DOHH2 (cell line): Measurements from ENCODE around the gene EPDR1.
"Not testable (repeated sequence)": the region's sequence is repeated elsewhere in the genome, so short reads cannot be mapped to it uniquely, and the experiment has no call there.

Experiments used
- H3F3A ChIP-seq: fragments of 200-600 bp; sonication (generic), shearing (Covaris generic); 2 replicates; pipeline ENCODE4 v1.6.0; 2016; ENCODE audit warnings: antibody characterized with exemption, mild to moderate bottlenecking; ENCODE audit not compliant: control insufficient read depth, insufficient read depth
- H3K27ac ChIP-seq: fragments of 200-600 bp; sonication (generic); 2 replicates; pipeline ENCODE4 v1.5.1; 2014; ENCODE audit warnings: low read depth, mild to moderate bottlenecking, low read length, moderate library complexity
- H3K27me3 ChIP-seq: fragments of 200-600 bp; sonication (generic); 2 replicates; pipeline ENCODE4 v1.6.1; 2014; ENCODE audit warnings: mild to moderate bottlenecking, low read length, mixed read lengths; ENCODE audit not compliant: control insufficient read depth
- H3K36me3 ChIP-seq: fragments of 200-600 bp; sonication (generic); 2 replicates; pipeline ENCODE4 v1.6.1; 2014; ENCODE audit warnings: mild to moderate bottlenecking, low read length, moderate library complexity, mixed read lengths; ENCODE audit not compliant: control insufficient read depth
- H3K4me1 ChIP-seq: fragments of 200-600 bp; sonication (generic); 2 replicates; pipeline ENCODE4 v1.6.1; 2014; ENCODE audit warnings: mild to moderate bottlenecking, low read length, mixed read lengths; ENCODE audit not compliant: control insufficient read depth
- H3K4me2 ChIP-seq: fragments of 200-600 bp; sonication (generic); 2 replicates; pipeline ENCODE4 v1.6.0; 2014; ENCODE audit warnings: mild to moderate bottlenecking, low read length, moderate library complexity
- H3K4me3 ChIP-seq: fragments of 200-600 bp; sonication (generic); 2 replicates; pipeline ENCODE4 v1.5.1; 2014; ENCODE audit warnings: mild to moderate bottlenecking, low read length, mixed read lengths
- H3K79me2 ChIP-seq: fragments of 200-600 bp; sonication (generic); 2 replicates; pipeline ENCODE4 v1.6.1; 2014; ENCODE audit warnings: mild to moderate bottlenecking, low read length, mixed read lengths; ENCODE audit not compliant: control insufficient read depth
- H3K9me2 ChIP-seq: fragments of 200-600 bp; sonication (generic); replicated peaks from 2 replicates; pipeline ENCODE4 v1.6.1; 2014; ENCODE audit warnings: mild to moderate bottlenecking, low read length, mixed read lengths; ENCODE audit not compliant: control insufficient read depth
- H3K9me3 ChIP-seq: fragments of 200-600 bp; sonication (generic); 2 replicates; pipeline ENCODE4 v1.6.1; 2014; ENCODE audit warnings: antibody characterized with exemption, low read length, mixed read lengths; ENCODE audit not compliant: control insufficient read depth, insufficient read depth
- H4K20me1 ChIP-seq: fragments of 200-600 bp; sonication (generic); 2 replicates; pipeline ENCODE4 v1.6.0; 2014; ENCODE audit warnings: low read depth, mild to moderate bottlenecking, antibody characterized with exemption, low read length, moderate library complexity; ENCODE audit not compliant: control insufficient read depth, insufficient read depth
- CTCF ChIP-seq: fragments of 200-600 bp; sonication (generic); IDR thresholded peaks from one replicate; pipeline ENCODE4 v1.5.1; 2014; ENCODE audit warnings: antibody characterized with exemption, mild to moderate bottlenecking, low read depth, low read length; ENCODE audit not compliant: poor library complexity, severe bottlenecking
- EZH2phosphoT487 ChIP-seq: fragments of 200-600 bp; sonication (generic); IDR thresholded peaks from 2 replicates; pipeline ENCODE4 v1.6.1; 2017; ENCODE audit warnings: borderline replicate concordance, mild to moderate bottlenecking, antibody characterized with exemption, low read length, moderate library complexity, mixed read lengths

EPDR1 gene

GRCh38 chr7:37947941-37948210 lies 27.4 kb downstream of the EPDR1 start:
- Histone ChIP-seq H3K9me3 (no peaks in the 10 kb centered on the region), H3K4me1 (no peaks in the 10 kb centered on the region), H3K27me3 (no peaks in the 10 kb centered on the region), H3K4me2 (no peak overlapping the region), H3K9me2 (no peaks in the 10 kb centered on the region), H4K20me1 (no peaks in the 10 kb centered on the region), H3K27ac (no peak overlapping the region), H3F3A (no peaks in the 10 kb centered on the region), H3K4me3 (no peak overlapping the region), H3K36me3 (no peaks in the 10 kb centered on the region), H3K79me2 (no peaks in the 10 kb centered on the region)
- TF ChIP-seq CTCF = no peak
- TF ChIP-seq EZH2phosphoT487 = no peak

- Histone ChIP-seq H3K9me3 (no peaks in the 10 kb centered on the region), H3K36me3 (no peaks in the 10 kb centered on the region), H3K27me3 (no peaks in the 10 kb centered on the region), H4K20me1 (no peaks in the 10 kb centered on the region), H3F3A (no peaks in the 10 kb centered on the region), H3K79me2 (no peaks in the 10 kb centered on the region), H3K4me3 (no peak overlapping the region), H3K4me2 (no peak overlapping the region), H3K4me1 (no peaks in the 10 kb centered on the region), H3K27ac (no peak overlapping the region), H3K9me2 (no peaks in the 10 kb centered on the region)
- TF ChIP-seq CTCF (no peak), EZH2phosphoT487 (no peak)
Measured at GRCh38 chr7:37952240-37952639, 31.8 kb downstream of the EPDR1 start.

DNA sequence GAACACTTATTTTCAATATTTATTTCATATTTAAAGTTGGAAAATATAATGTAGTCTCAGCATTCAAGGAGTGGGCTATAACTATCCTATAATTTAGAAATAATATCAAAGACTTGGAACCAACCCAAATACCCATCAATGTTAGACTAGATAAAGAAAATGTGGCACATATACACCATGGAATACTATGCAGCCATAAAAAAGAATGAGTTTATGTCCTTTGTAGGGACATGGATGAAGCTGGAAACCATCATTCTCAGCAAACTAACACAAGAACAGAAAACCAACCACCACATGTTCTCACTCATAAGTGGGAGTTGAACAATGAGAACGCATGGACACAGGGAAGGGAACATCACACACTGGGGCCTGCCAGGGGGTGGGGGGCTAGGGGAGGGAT lies 33.8 kb downstream of the EPDR1 start:
- not testable (repeated sequence) for H3K4me2 ChIP-seq, H3K27me3 ChIP-seq, H3K9me3 ChIP-seq, H3K27ac ChIP-seq, H3K36me3 ChIP-seq, H3F3A ChIP-seq, H3K9me2 ChIP-seq, H3K4me3 ChIP-seq, H4K20me1 ChIP-seq, H3K79me2 ChIP-seq, H3K4me1 ChIP-seq

- Histone ChIP-seq H3K27ac (no peak overlapping the region), H3K4me1 (no peaks in the 10 kb centered on the region), H3K4me2 (no peak overlapping the region), H3K36me3 (no peaks in the 10 kb centered on the region), H3K9me2 (no peaks in the 10 kb centered on the region; the same call in 1 of the 2 replicates), H3K79me2 (no peaks in the 10 kb centered on the region), H3K4me3 (no peak overlapping the region), H4K20me1 (no peaks in the 10 kb centered on the region), H3K9me3 (no peaks in the 10 kb centered on the region), H3F3A (no peaks in the 10 kb centered on the region), H3K27me3 (no peaks in the 10 kb centered on the region)
- TF ChIP-seq CTCF = no peak
- TF ChIP-seq EZH2phosphoT487 = no peak
Measured at GRCh38 chr7:37956791-37957190, 36.4 kb downstream of the EPDR1 start.
